CD4-positive, alpha-beta T cell treated with Interleukin-17A for 4 hours (primary cell): ENCODE data around the gene KIAA1549.
"Not testable (repeated sequence)": the region's sequence is repeated elsewhere in the genome, so short reads cannot be mapped to it uniquely, and the experiment has no call there.

Experiments
- DNase-seq: peaks from one replicate; pipeline ENCODE4 v3.0.0-alpha.2; 2020; ENCODE audit warnings: mixed read lengths

KIAA1549 gene

GRCh38 chr7:138981332-138982203, at the start of gene KIAA1549:
TSS of gene KIAA1549 (minus strand) at chr7:138981389. CDS start at chr7:138981269, 120 bp downstream.
- peak; percentile 70 for DNase-seq

- DNase-seq = no peak
Measured at GRCh38 chr7:139029353-139029752, 48.2 kb upstream of the KIAA1549 start.

GRCh38 chr7:139026551-139026950, 45.4 kb upstream of the KIAA1549 start:
- DNase-seq = no peak

- DNase-seq = not testable (repeated sequence)
Measured at GRCh38 chr7:139025861-139026260, 44.7 kb upstream of the KIAA1549 start.

- DNase-seq = no peak
Measured at GRCh38 chr7:139023076-139023475, 41.9 kb upstream of the KIAA1549 start.

GRCh38 chr7:139022286-139022685, 41.1 kb upstream of the KIAA1549 start:
- no peak for DNase-seq

GRCh38 chr7:139018910-139019309, 37.7 kb upstream of the KIAA1549 start:
- no peak for DNase-seq

GRCh38 chr7:139016931-139017511, 35.8 kb upstream of the KIAA1549 start:
- peak; percentile 79 for DNase-seq

GRCh38 chr7:139011373-139011772, 30.2 kb upstream of the KIAA1549 start:
- DNase-seq = no peak

GRCh38 chr7:139004321-139005090, 23.3 kb upstream of the KIAA1549 start:
- DNase-seq = no peak

- DNase-seq = no peak
Measured at GRCh38 chr7:138999414-138999813, 18.2 kb upstream of the KIAA1549 start.

GRCh38 chr7:138992052-138992531, 10.9 kb upstream of the KIAA1549 start:
- no peak for DNase-seq

- no peak for DNase-seq
Measured at GRCh38 chr7:138987686-138988085, 6.5 kb upstream of the KIAA1549 start.

GRCh38 chr7:138982204-138982623, 1.0 kb upstream of the KIAA1549 start:
- no peak for DNase-seq

- peak; percentile 24 for DNase-seq
Measured at GRCh38 chr7:138980563-138981291, 462 bp downstream of the KIAA1549 start.

GRCh38 chr7:138979988-138980562, 1.1 kb downstream of the KIAA1549 start:
- no peak for DNase-seq

GRCh38 chr7:138979226-138979979, 1.8 kb downstream of the KIAA1549 start:
- DNase-seq = no peak

- no peak for DNase-seq
Measured at GRCh38 chr7:138978541-138979184, 2.5 kb downstream of the KIAA1549 start.

GRCh38 chr7:138976161-138976560, 5.0 kb downstream of the KIAA1549 start:
- DNase-seq = not testable (repeated sequence)

- DNase-seq = no peak
Measured at GRCh38 chr7:138975343-138976104, 5.7 kb downstream of the KIAA1549 start.
